GM20000 (cell line): ENCODE results near the gene CDNF.

ENCODE experiments used
- DNase-seq: peaks from one replicate; pipeline ENCODE4 v3.0.0; 2012; ENCODE audit warnings: low spot score
- TF ChIP-seq, protein P1 (sequence below): IDR thresholded peaks from 2 replicates; pipeline ENCODE4 v1.5.1; 2012; ENCODE audit warnings: mild to moderate bottlenecking, control low read depth; ENCODE audit errors: extremely low read depth, missing control alignments

CDNF gene

DNA sequence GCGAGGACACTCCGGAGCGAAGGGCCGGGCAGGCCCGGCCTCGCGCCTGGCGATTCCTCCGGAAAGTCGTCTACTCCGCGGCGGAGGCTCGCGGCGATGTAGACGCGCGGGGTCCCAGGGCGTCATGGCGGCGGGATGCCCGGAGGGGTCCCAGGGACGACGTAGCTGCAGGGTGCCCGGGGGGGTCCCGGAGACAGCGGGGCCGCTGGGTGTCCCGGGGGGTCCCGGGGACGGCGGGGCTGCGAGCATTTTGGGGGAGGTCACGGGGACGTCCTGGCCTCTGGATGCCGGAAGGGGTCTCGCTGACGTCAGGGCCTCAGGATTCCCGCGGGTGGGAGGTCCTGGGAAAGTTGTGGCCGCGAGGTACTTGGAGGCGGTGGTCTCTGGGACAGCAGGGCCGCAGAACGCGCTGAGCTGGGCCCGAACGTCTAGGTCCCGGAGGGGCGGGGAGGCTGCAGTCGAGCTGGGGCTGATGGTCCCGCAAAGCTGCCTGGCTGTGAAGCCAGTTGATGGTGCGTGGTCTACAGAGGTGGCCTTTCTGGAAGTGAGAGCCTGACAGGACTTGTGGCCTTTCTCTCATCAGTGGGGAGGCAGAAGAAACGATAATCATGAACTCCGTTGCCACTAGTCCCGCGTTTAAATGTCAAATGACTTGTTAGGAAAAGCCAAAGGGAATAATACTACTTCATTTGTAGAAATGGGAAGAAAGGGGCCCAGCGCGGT, 906 bp upstream of the CDNF start:
- DNase-seq: peak; percentile 50
- TF ChIP-seq, protein P1, sequence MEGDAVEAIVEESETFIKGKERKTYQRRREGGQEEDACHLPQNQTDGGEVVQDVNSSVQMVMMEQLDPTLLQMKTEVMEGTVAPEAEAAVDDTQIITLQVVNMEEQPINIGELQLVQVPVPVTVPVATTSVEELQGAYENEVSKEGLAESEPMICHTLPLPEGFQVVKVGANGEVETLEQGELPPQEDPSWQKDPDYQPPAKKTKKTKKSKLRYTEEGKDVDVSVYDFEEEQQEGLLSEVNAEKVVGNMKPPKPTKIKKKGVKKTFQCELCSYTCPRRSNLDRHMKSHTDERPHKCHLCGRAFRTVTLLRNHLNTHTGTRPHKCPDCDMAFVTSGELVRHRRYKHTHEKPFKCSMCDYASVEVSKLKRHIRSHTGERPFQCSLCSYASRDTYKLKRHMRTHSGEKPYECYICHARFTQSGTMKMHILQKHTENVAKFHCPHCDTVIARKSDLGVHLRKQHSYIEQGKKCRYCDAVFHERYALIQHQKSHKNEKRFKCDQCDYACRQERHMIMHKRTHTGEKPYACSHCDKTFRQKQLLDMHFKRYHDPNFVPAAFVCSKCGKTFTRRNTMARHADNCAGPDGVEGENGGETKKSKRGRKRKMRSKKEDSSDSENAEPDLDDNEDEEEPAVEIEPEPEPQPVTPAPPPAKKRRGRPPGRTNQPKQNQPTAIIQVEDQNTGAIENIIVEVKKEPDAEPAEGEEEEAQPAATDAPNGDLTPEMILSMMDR: no peak

DNA sequence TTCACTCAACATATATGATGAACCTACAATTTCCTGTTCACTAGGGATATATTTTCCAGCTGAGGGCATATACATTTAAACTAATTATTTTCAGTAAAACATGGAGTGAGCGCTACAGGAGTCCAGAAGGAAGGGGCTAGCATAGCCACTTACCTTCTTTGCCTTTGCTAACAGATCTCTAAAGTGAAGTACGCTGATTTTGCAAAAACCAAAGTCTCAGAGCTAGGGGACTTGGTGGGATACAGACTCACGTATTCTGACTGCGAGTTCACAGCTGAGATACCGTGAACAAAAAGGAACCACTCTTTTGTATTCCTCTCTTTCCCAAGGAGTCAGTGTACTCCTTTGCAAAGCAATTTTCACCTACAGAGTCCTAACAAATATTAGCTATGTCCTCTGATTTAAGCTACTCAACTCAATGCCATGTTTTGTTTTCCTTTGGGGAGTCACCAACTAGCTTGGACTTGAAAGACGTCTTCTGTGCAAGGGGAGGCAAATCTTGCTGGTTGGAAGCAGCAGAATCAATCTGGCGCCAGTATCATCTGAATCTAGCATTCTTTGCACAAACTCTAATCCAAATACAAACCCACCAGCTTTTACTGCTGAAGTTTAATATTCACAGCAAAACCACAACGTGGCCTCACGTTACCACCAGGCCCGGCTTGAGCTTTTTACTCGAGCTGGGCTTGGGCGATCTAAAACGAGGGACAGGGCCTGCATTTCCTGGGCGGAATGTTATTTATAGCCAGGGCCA, 657 bp downstream of the CDNF start:
- no peak for DNase-seq
- TF ChIP-seq, protein P1: no peak

DNA sequence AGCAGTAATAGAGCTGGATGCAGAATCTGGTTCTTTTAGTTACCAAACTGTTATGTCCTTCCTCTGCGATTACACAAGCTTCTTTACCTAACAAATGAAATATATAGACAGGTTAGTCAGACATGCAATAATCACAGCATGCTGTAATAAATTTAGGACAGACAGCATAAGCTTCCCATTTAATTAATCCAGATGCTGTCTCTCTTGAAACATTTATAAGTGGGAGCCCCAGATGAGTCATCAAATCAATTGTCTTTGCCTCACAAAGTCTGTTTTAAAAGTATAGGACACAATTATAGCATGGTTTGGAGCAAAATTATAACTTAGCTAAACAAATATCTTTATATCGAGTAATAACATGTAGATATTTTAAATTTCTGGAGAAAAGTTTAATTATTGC, 1.6 kb downstream of the CDNF start:
- TF ChIP-seq, protein P1: no peak
- DNase-seq: no peak

DNA sequence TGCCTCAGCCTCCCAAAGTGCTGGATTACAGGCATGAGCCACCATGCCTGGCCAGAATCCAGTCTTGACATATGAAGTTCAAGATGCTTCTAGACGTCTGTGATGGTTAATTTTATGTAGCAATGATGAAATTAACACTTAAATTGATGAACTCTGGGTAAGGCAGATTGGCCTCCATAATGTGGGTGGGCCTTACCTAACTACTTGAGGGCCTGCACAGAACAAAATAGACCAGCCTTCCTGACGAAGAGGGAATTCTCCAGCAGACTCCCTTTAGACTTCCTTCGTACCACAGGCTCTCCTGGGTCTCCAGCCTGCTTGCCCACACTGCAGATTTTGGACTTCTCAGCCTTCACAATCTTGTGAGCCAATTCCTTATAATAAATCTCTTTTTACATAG, 4.7 kb downstream of the CDNF start:
- no peak for DNase-seq
- TF ChIP-seq, protein P1: no peak

DNA sequence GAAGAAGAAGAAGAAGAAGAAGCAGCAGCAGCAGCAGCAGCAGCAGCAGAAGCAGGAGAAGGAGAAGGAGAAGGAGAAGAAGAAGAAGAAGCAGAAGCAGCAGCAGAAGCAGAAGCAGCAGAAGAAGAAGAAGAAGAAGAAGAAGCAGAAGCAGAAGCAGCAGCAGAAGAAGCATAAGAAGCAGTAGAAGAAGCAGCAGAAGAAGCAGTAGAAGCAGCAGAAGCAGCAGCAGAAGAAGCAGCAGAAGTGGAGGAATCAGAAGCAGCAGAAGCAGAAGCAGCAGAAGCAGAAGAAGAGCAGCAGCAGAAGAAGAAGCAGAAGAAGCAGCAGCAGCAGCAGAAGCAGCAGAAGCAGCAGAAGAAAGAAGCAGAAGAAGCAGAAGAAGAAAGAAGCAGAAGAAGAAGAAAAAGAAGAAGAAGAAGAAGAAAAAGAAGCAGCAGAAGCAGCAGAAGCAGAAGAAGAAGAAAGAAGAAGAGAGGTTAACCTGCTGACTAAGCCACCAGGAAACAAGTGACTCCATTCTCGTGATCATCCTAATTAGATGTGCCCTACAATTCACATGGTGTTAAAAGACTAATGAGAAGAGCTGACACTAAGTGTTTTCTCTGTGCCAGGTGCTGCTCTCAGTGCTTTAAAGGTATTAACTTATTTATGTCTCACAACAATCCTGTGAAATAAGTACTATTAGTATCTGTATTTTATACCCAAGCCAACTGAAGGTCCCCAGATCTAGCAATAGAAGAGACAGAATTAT, 11.6 kb downstream of the CDNF start:
- TF ChIP-seq, protein P1: no peak
- no peak for DNase-seq

DNA sequence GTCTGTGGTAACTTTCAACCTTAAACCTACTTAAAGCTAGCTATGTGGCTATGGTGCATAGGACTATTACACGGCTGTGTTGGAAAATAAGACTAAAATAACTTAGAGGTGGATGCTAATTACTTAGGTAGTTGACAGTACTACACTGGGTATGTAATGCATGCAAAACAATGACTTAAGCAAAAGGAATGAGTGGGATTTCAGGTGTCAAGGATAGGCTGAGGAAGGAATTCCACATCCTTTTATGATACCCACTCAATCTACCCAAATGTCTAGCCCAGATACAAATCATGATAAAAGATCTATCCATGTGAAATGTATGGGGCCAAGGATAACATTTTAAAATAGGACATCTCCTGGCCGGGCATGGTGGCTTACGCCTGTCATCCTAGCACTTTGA, 13.9 kb downstream of the CDNF start:
- TF ChIP-seq, protein P1: no peak
- no peak for DNase-seq
